Neural crest cell (in vitro differentiated cells): ENCODE results near the gene PRKG1. TPM values are rescaled to one million over a fixed set of nuclear protein-coding genes. Genes with fewer than 3 reads are reported as not detected.

ENCODE experiments used
- DNase-seq: peaks from one replicate; pipeline ENCODE4 v3.0.0; 2021; ENCODE audit warnings: low read depth, mixed read lengths, low spot score
- H3K27ac Mint-ChIP-seq: one replicate; pipeline ENCODE4 v1.8.0; 2021; ENCODE audit warnings: mild to moderate bottlenecking, mixed read lengths; ENCODE audit not compliant: unreplicated experiment
- H3K27me3 Mint-ChIP-seq: 2 replicates; pipeline ENCODE4 v1.8.0; 2021; ENCODE audit warnings: low read depth, mild to moderate bottlenecking, mixed read lengths
- H3K36me3 Mint-ChIP-seq: 2 replicates; pipeline ENCODE4 v1.8.0; 2021; ENCODE audit warnings: low read depth, mild to moderate bottlenecking, mixed read lengths
- H3K4me1 Mint-ChIP-seq: 2 replicates; pipeline ENCODE4 v1.8.0; 2021; ENCODE audit warnings: mixed read lengths
- H3K4me3 Mint-ChIP-seq: one replicate; pipeline ENCODE4 v1.8.0; 2021; ENCODE audit warnings: mild to moderate bottlenecking, mixed read lengths
- H3K9me3 Mint-ChIP-seq: 2 replicates; pipeline ENCODE4 v1.8.0; 2021; ENCODE audit warnings: mixed read lengths
- total RNA-seq: library from RNA; stranded (reverse); gene quantifications from 2 replicates; pipeline ENCODE4 v1.2.1, GENCODE V29; 2021
- TF ChIP-seq, protein P1 (sequence below): fragments of 200-600 bp; sonication (generic); conservative IDR thresholded peaks from 2 replicates; pipeline ENCODE4 v1.5.0; 2021; ENCODE audit warnings: antibody characterized with exemption, mild to moderate bottlenecking

PRKG1 gene
- total RNA-seq, 1 donor from 2014 or later = 4.4 TPM

DNA sequence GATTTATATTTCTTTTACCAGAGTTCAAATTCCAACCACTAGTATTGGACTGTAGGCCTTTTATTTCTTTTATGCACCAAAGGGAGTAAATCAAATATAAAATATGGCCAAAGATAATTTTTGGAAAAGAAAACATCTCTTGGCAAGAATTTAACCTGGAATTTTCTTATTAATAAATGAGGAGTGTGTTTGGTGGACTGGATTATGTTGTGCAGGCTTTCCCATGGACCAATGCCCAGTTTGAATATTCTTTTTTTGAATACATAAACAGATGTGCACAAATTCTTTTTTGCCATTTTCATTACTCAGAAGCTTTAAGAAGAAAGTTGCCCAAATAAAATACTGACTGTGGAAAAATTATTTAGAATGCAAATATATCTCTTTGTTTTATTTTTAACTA, 22.1 kb upstream of the PRKG1 start:
- no peaks in the 10 kb centered on the region for H3K9me3 Mint-ChIP-seq
- H3K27ac Mint-ChIP-seq = no peak overlapping the region
- no peaks in the 10 kb centered on the region for H3K36me3 Mint-ChIP-seq
- DNase-seq = no peak
- TF ChIP-seq, protein P1, sequence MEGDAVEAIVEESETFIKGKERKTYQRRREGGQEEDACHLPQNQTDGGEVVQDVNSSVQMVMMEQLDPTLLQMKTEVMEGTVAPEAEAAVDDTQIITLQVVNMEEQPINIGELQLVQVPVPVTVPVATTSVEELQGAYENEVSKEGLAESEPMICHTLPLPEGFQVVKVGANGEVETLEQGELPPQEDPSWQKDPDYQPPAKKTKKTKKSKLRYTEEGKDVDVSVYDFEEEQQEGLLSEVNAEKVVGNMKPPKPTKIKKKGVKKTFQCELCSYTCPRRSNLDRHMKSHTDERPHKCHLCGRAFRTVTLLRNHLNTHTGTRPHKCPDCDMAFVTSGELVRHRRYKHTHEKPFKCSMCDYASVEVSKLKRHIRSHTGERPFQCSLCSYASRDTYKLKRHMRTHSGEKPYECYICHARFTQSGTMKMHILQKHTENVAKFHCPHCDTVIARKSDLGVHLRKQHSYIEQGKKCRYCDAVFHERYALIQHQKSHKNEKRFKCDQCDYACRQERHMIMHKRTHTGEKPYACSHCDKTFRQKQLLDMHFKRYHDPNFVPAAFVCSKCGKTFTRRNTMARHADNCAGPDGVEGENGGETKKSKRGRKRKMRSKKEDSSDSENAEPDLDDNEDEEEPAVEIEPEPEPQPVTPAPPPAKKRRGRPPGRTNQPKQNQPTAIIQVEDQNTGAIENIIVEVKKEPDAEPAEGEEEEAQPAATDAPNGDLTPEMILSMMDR = no peak
- H3K4me1 Mint-ChIP-seq = no peaks in the 10 kb centered on the region
- no peaks in the 10 kb centered on the region for H3K27me3 Mint-ChIP-seq
- H3K4me3 Mint-ChIP-seq = no peak overlapping the region

DNA sequence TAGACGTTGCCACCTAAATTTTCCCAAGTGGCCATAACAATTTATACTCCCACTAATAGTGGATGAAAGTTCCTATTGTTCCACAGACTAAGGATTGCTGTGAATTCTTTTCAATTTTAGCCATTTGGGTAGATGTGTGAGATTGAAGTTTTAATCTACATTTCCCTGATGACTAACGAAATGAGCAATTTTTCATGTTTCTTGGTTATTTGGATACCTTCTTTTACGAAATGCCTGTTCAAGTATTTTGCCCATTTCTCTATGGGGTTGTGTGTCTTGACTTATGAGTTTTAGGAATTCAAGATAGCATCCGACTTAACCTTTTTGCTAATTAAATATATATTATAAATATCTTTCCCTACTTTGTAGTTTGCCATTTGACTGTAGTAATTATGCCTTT, 16.4 kb upstream of the PRKG1 start:
- DNase-seq = no peak
- TF ChIP-seq, protein P1 = no peak
- Mint-ChIP-seq H3K4me3 (no peak overlapping the region), H3K27me3 (no peaks in the 10 kb centered on the region), H3K4me1 (no peaks in the 10 kb centered on the region), H3K27ac (no peak overlapping the region), H3K9me3 (peaks cover 7% of the 10 kb centered on the region), H3K36me3 (peaks cover 3% of the 10 kb centered on the region)

DNA sequence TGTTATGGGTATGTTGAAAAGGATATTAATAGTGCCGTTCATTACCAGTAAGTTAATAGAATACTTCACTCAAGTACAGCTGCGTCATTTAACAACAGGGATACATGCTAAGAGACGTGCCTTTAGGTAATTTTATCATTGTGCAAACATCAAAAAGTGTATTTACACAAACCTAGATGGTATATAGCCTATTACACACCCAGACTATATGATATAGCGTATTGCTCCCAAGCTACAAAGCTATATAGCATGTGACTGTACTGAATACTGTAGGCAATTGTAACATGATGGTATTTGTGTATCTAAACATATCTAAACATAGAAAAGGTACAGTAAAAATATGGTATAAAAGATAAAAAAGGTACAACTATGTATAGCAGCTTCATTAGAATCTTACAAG, 11.1 kb upstream of the PRKG1 start:
- TF ChIP-seq, protein P1 = no peak
- DNase-seq = no peak
- peaks cover 3% of the 10 kb centered on the region for H3K36me3 Mint-ChIP-seq
- H3K4me3 Mint-ChIP-seq = no peak overlapping the region
- no peaks in the 10 kb centered on the region for H3K27me3 Mint-ChIP-seq
- no peak overlapping the region for H3K27ac Mint-ChIP-seq
- no peaks in the 10 kb centered on the region for H3K4me1 Mint-ChIP-seq
- peaks cover 3% of the 10 kb centered on the region for H3K9me3 Mint-ChIP-seq

DNA sequence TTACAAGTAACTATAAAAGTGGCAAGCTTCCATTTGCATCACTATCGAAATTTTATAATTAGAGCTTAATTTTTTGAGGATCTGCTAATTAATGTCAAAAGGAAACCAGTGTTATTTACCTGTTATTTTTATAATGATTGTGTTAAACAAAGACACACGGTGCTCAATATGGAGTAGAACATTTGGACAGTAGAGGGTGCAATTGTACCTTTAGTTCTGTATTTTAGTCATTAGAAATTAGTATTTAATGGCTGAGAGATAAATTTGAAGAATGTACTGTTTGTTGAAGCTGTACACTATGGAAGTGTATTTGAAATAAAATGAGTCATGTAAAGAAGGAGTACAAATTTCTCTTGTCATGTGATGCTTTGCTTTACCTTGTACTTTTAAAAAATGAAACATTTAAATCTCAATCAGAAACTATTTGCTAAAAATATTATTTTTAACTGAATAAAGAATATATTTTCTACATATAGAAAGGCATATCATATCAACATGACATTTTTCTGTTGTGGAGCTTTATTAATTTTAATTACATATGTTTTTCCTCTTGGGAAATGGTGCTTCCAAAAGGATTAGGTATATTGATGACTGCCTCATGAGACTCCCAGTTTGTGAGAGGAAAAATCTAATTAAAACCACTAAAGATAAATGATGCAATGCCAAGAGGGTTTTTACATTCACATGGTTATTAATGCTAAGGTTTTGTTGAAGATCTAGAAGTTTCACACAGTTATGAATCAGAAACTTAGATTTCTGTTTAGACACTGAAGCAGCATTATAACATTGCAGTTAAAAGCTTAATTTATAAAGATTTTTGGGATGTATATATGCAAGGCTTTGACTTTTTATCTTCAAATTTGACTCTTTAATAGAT, 10.4 kb upstream of the PRKG1 start:
- Mint-ChIP-seq H3K27ac (no peak overlapping the region), H3K27me3 (no peaks in the 10 kb centered on the region), H3K4me3 (no peak overlapping the region), H3K4me1 (no peaks in the 10 kb centered on the region), H3K9me3 (no peaks in the 10 kb centered on the region), H3K36me3 (no peaks in the 10 kb centered on the region)
- DNase-seq = no peak
- TF ChIP-seq, protein P1 = peak; percentile 84

DNA sequence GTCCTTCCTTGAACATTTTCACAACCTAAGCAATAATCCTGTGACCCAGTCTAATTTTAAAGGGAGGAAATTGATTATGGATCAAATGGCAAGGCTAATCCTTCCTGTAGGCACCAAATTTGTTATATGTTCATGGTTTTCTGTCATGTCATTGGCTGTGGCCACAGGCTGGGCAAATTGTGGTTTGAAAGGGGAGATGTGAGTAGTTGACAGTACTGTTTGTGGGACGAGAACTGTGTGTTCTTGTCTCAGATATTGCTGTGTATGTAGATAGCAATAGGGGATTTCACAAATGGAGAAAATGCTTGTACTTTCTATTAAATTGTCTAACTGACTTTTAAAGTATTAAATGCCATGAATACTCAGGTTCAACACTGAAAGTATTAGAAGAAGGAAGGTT, 8.1 kb upstream of the PRKG1 start:
- Mint-ChIP-seq H3K27ac (no peak overlapping the region), H3K27me3 (peaks cover 6% of the 10 kb centered on the region), H3K36me3 (no peaks in the 10 kb centered on the region), H3K9me3 (no peaks in the 10 kb centered on the region), H3K4me1 (no peaks in the 10 kb centered on the region), H3K4me3 (no peak overlapping the region)
- TF ChIP-seq, protein P1 = no peak
- no peak for DNase-seq
